Loucy (cell line): ENCODE data around the gene SSTR1.

Source experiments
- H2AFZ ChIP-seq: fragments of 200-600 bp; sonication (generic); 2 replicates; pipeline ENCODE4 v1.6.0; 2016; ENCODE audit warnings: antibody characterized with exemption, mild to moderate bottlenecking, low read length, moderate library complexity
- H3F3A ChIP-seq: fragments of 200-600 bp; 2 replicates; pipeline ENCODE4 v1.6.0; 2016; ENCODE audit warnings: antibody characterized with exemption, low read depth, mild to moderate bottlenecking
- H3K27me3 ChIP-seq: fragments of 200-600 bp; sonication (generic); 2 replicates; pipeline ENCODE4 v1.6.1; 2014; ENCODE audit warnings: low read length, mild to moderate bottlenecking; ENCODE audit not compliant: insufficient read depth, poor library complexity, severe bottlenecking
- H3K36me3 ChIP-seq: fragments of 200-600 bp; sonication (generic); 2 replicates; pipeline ENCODE4 v1.6.1; 2016; ENCODE audit warnings: low read length; ENCODE audit not compliant: insufficient read depth
- H3K4me1 ChIP-seq: fragments of 200-600 bp; sonication (generic); 2 replicates; pipeline ENCODE4 v1.5.1; 2014; ENCODE audit warnings: low read length, mild to moderate bottlenecking; ENCODE audit not compliant: insufficient read depth, poor library complexity, severe bottlenecking
- H3K4me2 ChIP-seq: fragments of 200-600 bp; sonication (generic); 2 replicates; pipeline ENCODE4 v1.6.0; 2014; ENCODE audit warnings: antibody characterized with exemption, low read length, low read depth, mild to moderate bottlenecking; ENCODE audit not compliant: poor library complexity, severe bottlenecking
- H3K4me3 ChIP-seq: fragments of 200-600 bp; sonication (generic); 2 replicates; pipeline ENCODE4 v1.5.1; 2014; ENCODE audit warnings: low read length, mild to moderate bottlenecking, mixed read lengths; ENCODE audit not compliant: poor library complexity, severe bottlenecking
- H3K79me2 ChIP-seq: fragments of 200-600 bp; sonication (generic); 2 replicates; pipeline ENCODE4 v1.6.1; 2014; ENCODE audit warnings: low read length; ENCODE audit not compliant: insufficient read depth
- H3K9ac ChIP-seq: fragments of 200-600 bp; sonication (generic); 2 replicates; pipeline ENCODE4 v1.6.0; 2014; ENCODE audit warnings: mild to moderate bottlenecking, low read depth, low read length, moderate library complexity; ENCODE audit not compliant: poor library complexity, severe bottlenecking
- H3K9me2 ChIP-seq: fragments of 200-600 bp; sonication (generic); replicated peaks from 2 replicates; pipeline ENCODE4 v1.6.1; 2016; ENCODE audit warnings: low read depth, low read length, mixed read lengths
- H3K9me3 ChIP-seq: fragments of 200-600 bp; sonication (generic); 2 replicates; pipeline ENCODE4 v1.6.1; 2014; ENCODE audit warnings: mild to moderate bottlenecking, antibody characterized with exemption, low read length, low read depth; ENCODE audit not compliant: insufficient read depth
- H4K20me1 ChIP-seq: fragments of 200-600 bp; sonication (generic); 2 replicates; pipeline ENCODE4 v1.6.0; 2014; ENCODE audit warnings: antibody characterized with exemption, low read length, mild to moderate bottlenecking; ENCODE audit not compliant: insufficient read depth, poor library complexity, severe bottlenecking
- EZH2phosphoT487 ChIP-seq: fragments of 200-600 bp; IDR thresholded peaks from 2 replicates; pipeline ENCODE4 v1.6.1; 2018; ENCODE audit warnings: antibody characterized with exemption, mild to moderate bottlenecking, moderate library complexity, borderline replicate concordance
- TF ChIP-seq, protein P1 (sequence below): fragments of 200-600 bp; sonication (generic); conservative IDR thresholded peaks from 2 replicates; pipeline ENCODE4 v1.5.1; 2014; ENCODE audit warnings: mild to moderate bottlenecking, antibody characterized with exemption, low read length

The SSTR1 gene

DNA sequence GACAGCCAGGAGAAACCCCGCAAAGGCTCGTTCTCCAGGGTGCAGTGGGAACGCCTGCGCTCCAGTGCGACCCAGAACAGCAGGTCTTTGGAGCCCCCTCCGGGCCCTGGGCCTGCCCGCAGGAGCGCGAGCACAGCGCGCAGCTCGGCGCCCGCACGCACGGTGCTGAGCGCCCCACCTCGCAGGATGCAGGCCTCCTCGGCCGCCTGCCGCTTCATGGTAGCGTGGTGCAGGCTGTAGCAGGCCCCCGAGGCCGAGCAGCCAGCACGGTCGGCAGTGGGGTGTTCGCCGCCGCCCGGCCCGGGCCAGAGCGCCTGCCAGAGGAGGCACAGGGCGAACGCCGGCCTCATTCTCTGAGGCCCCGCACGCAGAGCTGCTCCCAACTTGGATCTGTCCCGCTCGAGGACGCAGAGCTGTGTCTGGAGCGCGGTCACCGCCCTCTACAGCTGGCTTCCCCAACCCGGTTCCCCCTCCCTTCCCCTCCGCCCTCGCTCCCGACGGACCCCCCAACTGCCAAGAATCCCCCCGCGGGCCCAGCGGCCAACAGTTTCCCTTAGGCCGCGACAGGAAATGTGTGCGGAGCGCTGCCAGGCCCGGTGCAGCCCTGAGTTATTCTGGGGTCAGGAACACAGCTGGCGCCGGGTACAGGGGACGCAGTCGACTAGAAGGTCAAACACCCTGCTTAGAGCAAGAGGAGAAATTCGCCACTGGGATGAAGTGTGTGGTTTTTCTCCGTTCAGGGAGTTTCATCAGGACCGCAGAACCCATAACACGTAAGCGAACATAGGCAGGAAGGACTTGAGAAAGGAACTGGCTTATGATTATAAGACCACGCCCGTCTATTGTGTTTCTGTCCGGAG, 48.2 kb downstream of the SSTR1 start, which contains the start of gene CLEC14A:
Gene CLEC14A, minus strand, starts transcription at position 421 of the 860 bp plus-strand sequence. Its CDS starts 71 bp downstream, at position 350.
- Histone ChIP-seq H3F3A (no peaks in the 10 kb centered on the region), H3K9ac (no peak within 1 kb of the TSS), H3K27me3 (no peaks in the 10 kb centered on the region), H3K9me3 (no peaks in the 10 kb centered on the region), H4K20me1 (no peaks in the 10 kb centered on the region), H3K36me3 (no peaks in the 10 kb centered on the region), H3K4me2 (no peak within 1 kb of the TSS), H3K4me3 (no peak within 1 kb of the TSS), H3K79me2 (no peaks in the 10 kb centered on the region), H3K4me1 (no peaks in the 10 kb centered on the region), H2AFZ (no peak within 1 kb of the TSS), H3K9me2 (no peaks in the 10 kb centered on the region)
- TF ChIP-seq, protein P1, sequence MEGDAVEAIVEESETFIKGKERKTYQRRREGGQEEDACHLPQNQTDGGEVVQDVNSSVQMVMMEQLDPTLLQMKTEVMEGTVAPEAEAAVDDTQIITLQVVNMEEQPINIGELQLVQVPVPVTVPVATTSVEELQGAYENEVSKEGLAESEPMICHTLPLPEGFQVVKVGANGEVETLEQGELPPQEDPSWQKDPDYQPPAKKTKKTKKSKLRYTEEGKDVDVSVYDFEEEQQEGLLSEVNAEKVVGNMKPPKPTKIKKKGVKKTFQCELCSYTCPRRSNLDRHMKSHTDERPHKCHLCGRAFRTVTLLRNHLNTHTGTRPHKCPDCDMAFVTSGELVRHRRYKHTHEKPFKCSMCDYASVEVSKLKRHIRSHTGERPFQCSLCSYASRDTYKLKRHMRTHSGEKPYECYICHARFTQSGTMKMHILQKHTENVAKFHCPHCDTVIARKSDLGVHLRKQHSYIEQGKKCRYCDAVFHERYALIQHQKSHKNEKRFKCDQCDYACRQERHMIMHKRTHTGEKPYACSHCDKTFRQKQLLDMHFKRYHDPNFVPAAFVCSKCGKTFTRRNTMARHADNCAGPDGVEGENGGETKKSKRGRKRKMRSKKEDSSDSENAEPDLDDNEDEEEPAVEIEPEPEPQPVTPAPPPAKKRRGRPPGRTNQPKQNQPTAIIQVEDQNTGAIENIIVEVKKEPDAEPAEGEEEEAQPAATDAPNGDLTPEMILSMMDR: no peak
- TF ChIP-seq EZH2phosphoT487: no peak

DNA sequence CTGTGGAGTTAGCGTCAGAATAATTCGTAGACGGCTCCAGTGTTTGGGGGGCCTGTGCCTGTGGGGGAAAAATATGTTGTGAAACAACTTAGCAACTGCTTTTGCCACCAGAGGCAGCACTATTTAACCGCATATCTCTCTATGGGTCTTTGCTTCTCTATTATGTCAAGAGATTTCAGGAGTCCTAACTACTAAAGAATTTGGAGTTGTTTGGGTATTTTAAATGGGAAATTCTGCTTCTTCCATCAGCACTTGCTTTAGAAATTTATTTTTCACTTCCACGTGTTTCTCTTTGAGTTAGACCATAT, 48.8 kb downstream of the SSTR1 start:
- Histone ChIP-seq H3K79me2 (no peaks in the 10 kb centered on the region), H3K9me3 (no peaks in the 10 kb centered on the region), H3K36me3 (no peaks in the 10 kb centered on the region), H3K4me2 (no peak overlapping the region), H2AFZ (no peak overlapping the region), H3K27me3 (no peaks in the 10 kb centered on the region), H3F3A (no peaks in the 10 kb centered on the region), H3K4me3 (no peak overlapping the region), H4K20me1 (no peaks in the 10 kb centered on the region), H3K9ac (no peak overlapping the region), H3K9me2 (no peaks in the 10 kb centered on the region), H3K4me1 (no peaks in the 10 kb centered on the region)
- TF ChIP-seq, protein P1: no peak
- TF ChIP-seq EZH2phosphoT487: no peak

DNA sequence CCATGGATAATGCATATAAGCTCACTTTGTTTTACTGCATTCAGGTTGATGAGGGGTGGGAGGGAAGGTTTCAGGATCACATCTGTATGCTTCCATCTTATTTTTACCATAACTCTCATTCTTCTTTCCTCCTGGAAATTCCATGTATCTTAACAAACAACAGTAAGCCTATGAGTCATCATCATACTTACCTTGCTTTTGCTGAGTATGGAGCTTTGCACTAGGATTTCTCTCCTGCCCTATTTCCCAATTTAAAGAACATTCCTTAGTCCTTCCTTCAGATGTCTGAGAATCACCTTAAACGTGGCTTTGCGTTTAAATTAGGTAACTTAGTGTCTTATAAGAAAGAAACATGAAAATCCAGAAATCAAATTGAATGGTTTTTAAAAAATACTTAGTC, 49.8 kb downstream of the SSTR1 start:
- Histone ChIP-seq H3K36me3 (no peaks in the 10 kb centered on the region), H3K9me3 (no peaks in the 10 kb centered on the region), H3K4me1 (no peaks in the 10 kb centered on the region), H3K79me2 (no peaks in the 10 kb centered on the region), H3K27me3 (no peaks in the 10 kb centered on the region), H3K9me2 (no peaks in the 10 kb centered on the region), H3K4me3 (no peak overlapping the region), H3K4me2 (no peak overlapping the region), H3F3A (no peaks in the 10 kb centered on the region), H4K20me1 (no peaks in the 10 kb centered on the region), H3K9ac (no peak overlapping the region), H2AFZ (no peak overlapping the region)
- TF ChIP-seq, protein P1: no peak
- TF ChIP-seq EZH2phosphoT487: no peak
